H9 (cell line): ENCODE results near the gene MRPL43. TPM values are rescaled to one million over a fixed set of nuclear protein-coding genes. Genes with fewer than 3 reads are reported as not detected.

Experiments
- DNase-seq: peaks from one replicate; pipeline ENCODE4 v3.0.0-alpha.2; 2017
- H2AFZ ChIP-seq: one replicate; pipeline ENCODE4 v1.6.1; 2013; ENCODE audit warnings: mild to moderate bottlenecking, low read length, control low read depth, moderate library complexity
- H2AK5ac ChIP-seq: 2 replicates; pipeline ENCODE4 v1.6.1; 2013; ENCODE audit warnings: low read length, control low read depth, mixed read lengths; ENCODE audit not compliant: insufficient read length
- H2BK120ac ChIP-seq: one replicate; pipeline ENCODE4 v1.6.1; 2013; ENCODE audit warnings: low read depth, mild to moderate bottlenecking, low read length, control low read depth, inconsistent platforms; ENCODE audit not compliant: poor library complexity, severe bottlenecking
- H2BK12ac ChIP-seq: 2 replicates; pipeline ENCODE4 v1.6.1; 2013; ENCODE audit warnings: low read length, control low read depth, mixed read lengths, low read depth; ENCODE audit not compliant: insufficient read length
- H2BK15ac ChIP-seq: 2 replicates; pipeline ENCODE4 v1.6.1; 2013; ENCODE audit warnings: low read depth, low read length, control low read depth
- H2BK20ac ChIP-seq: one replicate; pipeline ENCODE4 v1.6.1; 2013; ENCODE audit warnings: low read depth, mild to moderate bottlenecking, low read length, control low read depth, inconsistent platforms; ENCODE audit not compliant: poor library complexity, severe bottlenecking
- H2BK5ac ChIP-seq: 2 replicates; pipeline ENCODE4 v1.6.1; 2013; ENCODE audit warnings: low read length, control low read depth, mixed read lengths; ENCODE audit not compliant: insufficient read length
- H3K14ac ChIP-seq: 2 replicates; pipeline ENCODE4 v1.6.1; 2013; ENCODE audit warnings: low read length, control low read depth; ENCODE audit not compliant: insufficient read depth
- H3K18ac ChIP-seq: 2 replicates; pipeline ENCODE4 v1.6.1; 2013; ENCODE audit warnings: low read depth, mild to moderate bottlenecking, mixed read lengths, low read length, control low read depth; ENCODE audit not compliant: insufficient read length
- H3K23ac ChIP-seq: 2 replicates; pipeline ENCODE4 v1.6.1; 2013; ENCODE audit warnings: low read length, control low read depth, mixed read lengths, low read depth; ENCODE audit not compliant: insufficient read length
- H3K23me2 ChIP-seq: 2 replicates; pipeline ENCODE4 v1.6.1; 2013; ENCODE audit warnings: low read depth, mild to moderate bottlenecking, mixed read lengths, low read length, control low read depth; ENCODE audit not compliant: insufficient read length, poor library complexity, severe bottlenecking
- H3K27ac ChIP-seq: 2 replicates; pipeline ENCODE4 v1.5.1; 2013; ENCODE audit warnings: low read length, control low read depth, mixed read lengths, low read depth; ENCODE audit not compliant: insufficient read length
- H3K27me3 ChIP-seq: 2 replicates; pipeline ENCODE4 v1.6.1; 2013; ENCODE audit warnings: low read length, control low read depth, inconsistent platforms; ENCODE audit not compliant: insufficient read depth
- H3K4ac ChIP-seq: 2 replicates; pipeline ENCODE4 v1.6.1; 2013; ENCODE audit warnings: low read depth, mild to moderate bottlenecking, control low read depth, inconsistent platforms, low read length, moderate library complexity
- H3K4me1 ChIP-seq: 2 replicates; pipeline ENCODE4 v1.6.1; 2013; ENCODE audit warnings: low read length, control low read depth, inconsistent platforms; ENCODE audit not compliant: insufficient read depth
- H3K4me2 ChIP-seq: 2 replicates; pipeline ENCODE4 v1.6.1; 2013; ENCODE audit warnings: low read length, control low read depth, mixed read lengths; ENCODE audit not compliant: insufficient read length, insufficient read depth
- H3K56ac ChIP-seq: 2 replicates; pipeline ENCODE4 v1.6.1; 2013; ENCODE audit warnings: low read depth, mild to moderate bottlenecking, mixed read lengths, low read length, control low read depth; ENCODE audit not compliant: insufficient read length
- H3K79me1 ChIP-seq: 2 replicates; pipeline ENCODE4 v1.6.1; 2013; ENCODE audit warnings: low read depth, mild to moderate bottlenecking, moderate library complexity, low read length, control low read depth, inconsistent platforms; ENCODE audit not compliant: insufficient read depth, poor library complexity, severe bottlenecking
- H3K79me2 ChIP-seq: 2 replicates; pipeline ENCODE4 v1.6.1; 2013; ENCODE audit warnings: low read length, control low read depth, inconsistent platforms; ENCODE audit not compliant: insufficient read depth
- H3K9ac ChIP-seq: 2 replicates; pipeline ENCODE4 v1.6.1; 2013; ENCODE audit warnings: low read length, control low read depth, mixed read lengths; ENCODE audit not compliant: insufficient read length; ENCODE audit errors: extremely low read depth
- H3K9me3 ChIP-seq: one replicate; pipeline ENCODE4 v1.6.1; 2013; ENCODE audit warnings: low read depth, low read length, inconsistent platforms; ENCODE audit not compliant: control insufficient read depth
- H3T11ph ChIP-seq: one replicate; pipeline ENCODE4 v1.6.1; 2013; ENCODE audit warnings: mild to moderate bottlenecking, low read length, control low read depth, inconsistent platforms
- H4K20me1 ChIP-seq: one replicate; pipeline ENCODE4 v1.6.1; 2013; ENCODE audit not compliant: control insufficient read depth, insufficient read length, insufficient read depth
- H4K5ac ChIP-seq: 2 replicates; pipeline ENCODE4 v1.6.1; 2013; ENCODE audit warnings: low read depth, mild to moderate bottlenecking, mixed read lengths, low read length, control low read depth; ENCODE audit not compliant: insufficient read length
- H4K8ac ChIP-seq: replicated peaks from 2 replicates; pipeline ENCODE4 v1.6.1; 2013; ENCODE audit warnings: low read length, control low read depth, mixed read lengths, low read depth; ENCODE audit not compliant: insufficient read length
- H4K91ac ChIP-seq: 2 replicates; pipeline ENCODE4 v1.6.1; 2013; ENCODE audit warnings: low read depth, mild to moderate bottlenecking, moderate library complexity, mixed read lengths, low read length, control low read depth; ENCODE audit not compliant: insufficient read length
- H3K27ac Mint-ChIP-seq, 3 experiments: 2 replicates in 2 of 3; 3 replicates in 1 of 3; pipeline ENCODE4 v1.8.0; 2020 to 2021; ENCODE audit warnings: mixed read lengths in 3 of 3, mild to moderate bottlenecking in 1 of 3, moderate library complexity in 1 of 3
- H3K27me3 Mint-ChIP-seq: 2 replicates; pipeline ENCODE4 v1.8.0; 2021; ENCODE audit warnings: low read depth, mild to moderate bottlenecking, moderate library complexity, mixed read lengths
- H3K36me3 Mint-ChIP-seq, 3 experiments: 2 replicates in 2 of 3; 3 replicates in 1 of 3; pipeline ENCODE4 v1.8.0; 2020 to 2021; ENCODE audit warnings: low read depth in 3 of 3, mixed read lengths in 3 of 3; ENCODE audit not compliant: insufficient read depth in 1 of 3
- H3K4me1 Mint-ChIP-seq, 2 experiments: 2 replicates each; pipeline ENCODE4 v1.8.0; 2020; ENCODE audit warnings: mixed read lengths in 2 of 2
- H3K4me3 Mint-ChIP-seq, 2 experiments: 2 replicates in 1 of 2; 3 replicates in 1 of 2; pipeline ENCODE4 v1.8.0; 2020 to 2021; ENCODE audit warnings: mild to moderate bottlenecking in 2 of 2, mixed read lengths in 2 of 2, moderate library complexity in 1 of 2
- H3K9me3 Mint-ChIP-seq, 2 experiments: 2 replicates in 1 of 2; 3 replicates in 1 of 2; pipeline ENCODE4 v1.8.0; 2020; ENCODE audit warnings: mild to moderate bottlenecking in 2 of 2, mixed read lengths in 2 of 2, moderate library complexity in 1 of 2
- CTCF ChIP-seq: fragments of 200-600 bp; sonication (generic); conservative IDR thresholded peaks from 3 replicates; pipeline ENCODE4 v1.8.0; 2021; ENCODE audit warnings: antibody characterized with exemption, mild to moderate bottlenecking
- WGBS: extraction: QIAGEN DNeasy Blood & Tissue Kit; methylation state at CpG from one replicate; pipeline ENCODE4 v1.1.7; 2013; ENCODE audit warnings: missing lambda C conversion rate, low lambda C conversion rate, mixed read lengths; ENCODE audit not compliant: insufficient read length; ENCODE audit errors: extremely low coverage; 5-methylcytosine and 5-hydroxymethylcytosine counted together
- total RNA-seq: library from RNA; stranded (reverse); gene quantifications from 2 replicates; pipeline ENCODE4 v1.2.1, GENCODE V29; 2021

The MRPL43 gene
- total RNA-seq, 1 experiment from 2014 or later = 70.3 TPM

GRCh38 chr10:101003639-101004206, 16.4 kb upstream of the MRPL43 start:
- DNase-seq = no peak
- no peaks in the 10 kb centered on the region for H3K9me3 ChIP-seq
- no peak overlapping the region for H4K91ac ChIP-seq
- H2BK5ac ChIP-seq = no peak overlapping the region
- H2AFZ ChIP-seq = no peak overlapping the region
- H3T11ph ChIP-seq = no peak overlapping the region
- Mint-ChIP-seq H3K36me3 (peaks cover 19 to 46% (median 41%) of the 10 kb centered on the region in 3 experiments; a peak in 6 of 7 replicates), H3K27me3 (no peaks in the 10 kb centered on the region; the same call in 1 of the 2 replicates), H3K9me3 (no peaks in the 10 kb centered on the region; a peak in 2 of 5 replicates), H3K4me1 (peaks cover 12 to 21% of the 10 kb centered on the region in 2 experiments), H3K4me3 (no peak overlapping the region; a peak in 1 of 5 replicates), H3K27ac (no peak overlapping the region)
- peaks cover under 1% of the 10 kb centered on the region; the same call in 1 of the 2 replicates for H3K4me1 ChIP-seq
- no peaks in the 10 kb centered on the region for H3K27me3 ChIP-seq
- no peak overlapping the region for H2BK15ac ChIP-seq
- WGBS = no CpG with 5 or more reads among the region's 18 CpGs
- no peak overlapping the region for H3K14ac ChIP-seq
- H2AK5ac ChIP-seq = no peak overlapping the region
- H4K20me1 ChIP-seq = no peaks in the 10 kb centered on the region
- no peak overlapping the region for H4K8ac ChIP-seq
- H3K9ac ChIP-seq = no peak overlapping the region
- no peak overlapping the region for H3K18ac ChIP-seq
- no peaks in the 10 kb centered on the region for H3K79me1 ChIP-seq
- no peak overlapping the region for H3K23ac ChIP-seq
- no peak overlapping the region for H3K56ac ChIP-seq
- TF ChIP-seq CTCF = no peak
- H3K27ac ChIP-seq = no peak overlapping the region
- peaks cover 16% of the 10 kb centered on the region for H3K23me2 ChIP-seq
- no peaks in the 10 kb centered on the region; the same call in 1 of the 2 replicates for H3K79me2 ChIP-seq
- H2BK20ac ChIP-seq = no peak overlapping the region
- H3K4ac ChIP-seq = no peak overlapping the region
- no peak overlapping the region for H2BK120ac ChIP-seq
- no peak overlapping the region for H2BK12ac ChIP-seq
- H3K4me2 ChIP-seq = no peak overlapping the region
- no peak overlapping the region for H4K5ac ChIP-seq
